ENCODE results near the gene FAM98C.
"Not testable (repeated sequence)": the region's sequence is repeated elsewhere in the genome, so short reads cannot be mapped to it uniquely, and the experiment has no call there.

FAM98C gene

GRCh38 chr19:38399537-38399936, 3.4 kb upstream of the FAM98C start:
- no peak for DNase-seq

GRCh38 chr19:38400361-38400760, 2.5 kb upstream of the FAM98C start:
- no peak for DNase-seq

GRCh38 chr19:38401148-38401547, 1.7 kb upstream of the FAM98C start:
- DNase-seq, result no peak

- no peak for DNase-seq
Observed at GRCh38 chr19:38402623-38402966, 298 bp upstream of the FAM98C start.

GRCh38 chr19:38404858-38405257, 2.0 kb downstream of the FAM98C start:
- DNase-seq, result no peak

- no peak for DNase-seq
Observed at GRCh38 chr19:38405276-38405675, 2.4 kb downstream of the FAM98C start.

GRCh38 chr19:38409631-38410133, 6.8 kb downstream of the FAM98C start:
- DNase-seq, result no peak

- not testable (repeated sequence) for DNase-seq
Observed at GRCh38 chr19:38410407-38410806, 7.5 kb downstream of the FAM98C start.

- no peak for DNase-seq
Observed at GRCh38 chr19:38411041-38411712, 8.3 kb downstream of the FAM98C start.

- DNase-seq, result not testable (repeated sequence)
Observed at GRCh38 chr19:38411898-38412297, 9.0 kb downstream of the FAM98C start.

- no peak for DNase-seq
Observed at GRCh38 chr19:38412491-38412890, 9.6 kb downstream of the FAM98C start.

GRCh38 chr19:38412961-38413360, 10.1 kb downstream of the FAM98C start:
- no peak for DNase-seq

GRCh38 chr19:38413416-38413815, 10.5 kb downstream of the FAM98C start:
- no peak for DNase-seq

- DNase-seq, result no peak
Observed at GRCh38 chr19:38417146-38417543, 14.3 kb downstream of the FAM98C start.

- DNase-seq, result peak; percentile 87
Observed at GRCh38 chr19:38417544-38418506, 14.9 kb downstream of the FAM98C start.

- no peak for DNase-seq
Observed at GRCh38 chr19:38420935-38421334, 18.0 kb downstream of the FAM98C start.

- no peak for DNase-seq
Observed at GRCh38 chr19:38421856-38422255, 19.0 kb downstream of the FAM98C start.

GRCh38 chr19:38422438-38422837, 19.5 kb downstream of the FAM98C start:
- no peak for DNase-seq

- DNase-seq, result no peak
Observed at GRCh38 chr19:38424272-38424671, 21.4 kb downstream of the FAM98C start.

- DNase-seq, result no peak
Observed at GRCh38 chr19:38425222-38425809, 22.4 kb downstream of the FAM98C start.

- DNase-seq, result peak; percentile 83
Observed at GRCh38 chr19:38425810-38426466, 23.0 kb downstream of the FAM98C start, which contains the start of gene RASGRP4. RASGRP4 (minus strand) TSS chr19:38426219; CDS start chr19:38426091, 128 bp downstream.

- not testable (repeated sequence) for DNase-seq
Observed at GRCh38 chr19:38427035-38427677, 24.3 kb downstream of the FAM98C start.
